KOPT-K1 (cell line): ENCODE data around the gene INSC.

ENCODE experiments used
- H3K27ac ChIP-seq: fragments of 200-600 bp; sonication (generic); 2 replicates; pipeline ENCODE4 v1.5.1; 2016; ENCODE audit warnings: antibody characterized with exemption, mild to moderate bottlenecking, low read depth, low read length; ENCODE audit not compliant: poor library complexity, severe bottlenecking
- H3K36me3 ChIP-seq: fragments of 200-600 bp; sonication (generic); 2 replicates; pipeline ENCODE4 v1.5.1; 2017; ENCODE audit warnings: antibody characterized with exemption, mild to moderate bottlenecking, low read length, moderate library complexity; ENCODE audit not compliant: insufficient read depth
- H3K9me3 ChIP-seq: fragments of 200-600 bp; sonication (generic); 2 replicates; pipeline ENCODE4 v1.5.1; 2017; ENCODE audit warnings: antibody characterized with exemption, low read length, mild to moderate bottlenecking; ENCODE audit not compliant: insufficient read depth, poor library complexity, severe bottlenecking

Gene INSC

GRCh38 chr11:15200696-15201095 lies 86.0 kb downstream of the INSC start:
- no peaks in the 10 kb centered on the region for H3K9me3 ChIP-seq
- no peak overlapping the region for H3K27ac ChIP-seq
- no peaks in the 10 kb centered on the region for H3K36me3 ChIP-seq

- H3K27ac ChIP-seq, result no peak overlapping the region
- H3K36me3 ChIP-seq, result no peaks in the 10 kb centered on the region
- no peaks in the 10 kb centered on the region for H3K9me3 ChIP-seq
These were observed 86.9 kb downstream of the INSC start for GRCh38 chr11:15201586-15201985.

- Histone ChIP-seq H3K36me3 (no peaks in the 10 kb centered on the region), H3K9me3 (no peaks in the 10 kb centered on the region), H3K27ac (no peak overlapping the region)
These were observed 87.9 kb downstream of the INSC start for GRCh38 chr11:15202626-15203025.

DNA sequence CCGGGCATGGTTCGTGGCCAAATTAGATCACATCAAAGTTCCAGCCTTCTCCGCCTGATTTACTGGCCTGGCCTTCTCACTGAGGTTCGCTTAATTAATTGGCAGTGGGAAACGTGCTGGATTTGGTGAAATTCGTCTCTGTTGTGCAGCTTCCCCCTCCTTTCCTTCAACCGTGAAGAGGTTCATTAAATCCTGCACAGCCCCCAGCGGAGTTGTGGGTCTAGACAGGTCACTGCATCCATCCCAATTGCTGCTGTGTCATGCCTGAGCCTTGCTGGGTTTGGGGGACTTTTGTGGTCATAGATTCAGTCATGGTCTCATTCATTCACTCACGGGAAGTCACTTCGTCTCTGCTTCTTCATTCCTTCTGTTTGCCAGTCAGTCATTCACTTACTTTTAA lies 90.0 kb downstream of the INSC start:
- Histone ChIP-seq H3K27ac (no peak overlapping the region), H3K9me3 (no peaks in the 10 kb centered on the region), H3K36me3 (no peaks in the 10 kb centered on the region)

DNA sequence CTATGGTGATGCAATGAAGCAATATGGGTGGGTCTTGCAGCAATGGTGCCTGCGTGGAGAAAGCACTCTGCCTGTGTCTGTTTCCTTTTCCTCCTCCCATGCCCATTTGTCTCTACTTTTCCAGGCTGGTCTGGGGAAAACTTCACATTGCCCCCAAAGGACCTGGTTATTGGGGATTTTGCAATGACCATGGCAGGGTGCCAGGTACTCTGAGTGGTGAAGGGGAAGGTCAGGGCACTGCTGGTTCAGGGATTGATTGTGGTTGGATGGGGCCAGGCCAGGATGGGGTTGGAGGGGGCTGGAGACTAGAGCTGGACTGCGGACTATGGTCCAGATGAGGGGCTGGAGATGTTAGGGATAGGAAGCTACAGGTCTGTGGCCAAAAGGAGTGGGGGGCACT lies 92.1 kb downstream of the INSC start:
- no peaks in the 10 kb centered on the region for H3K9me3 ChIP-seq
- no peaks in the 10 kb centered on the region for H3K36me3 ChIP-seq
- H3K27ac ChIP-seq, result no peak overlapping the region

GRCh38 chr11:15208378-15209222 lies 93.9 kb downstream of the INSC start:
- Histone ChIP-seq H3K36me3 (no peaks in the 10 kb centered on the region), H3K27ac (no peak overlapping the region), H3K9me3 (no peaks in the 10 kb centered on the region)

GRCh38 chr11:15212876-15213275 lies 98.2 kb downstream of the INSC start:
- H3K36me3 ChIP-seq, result no peaks in the 10 kb centered on the region
- no peaks in the 10 kb centered on the region for H3K9me3 ChIP-seq
- H3K27ac ChIP-seq, result no peak overlapping the region

DNA sequence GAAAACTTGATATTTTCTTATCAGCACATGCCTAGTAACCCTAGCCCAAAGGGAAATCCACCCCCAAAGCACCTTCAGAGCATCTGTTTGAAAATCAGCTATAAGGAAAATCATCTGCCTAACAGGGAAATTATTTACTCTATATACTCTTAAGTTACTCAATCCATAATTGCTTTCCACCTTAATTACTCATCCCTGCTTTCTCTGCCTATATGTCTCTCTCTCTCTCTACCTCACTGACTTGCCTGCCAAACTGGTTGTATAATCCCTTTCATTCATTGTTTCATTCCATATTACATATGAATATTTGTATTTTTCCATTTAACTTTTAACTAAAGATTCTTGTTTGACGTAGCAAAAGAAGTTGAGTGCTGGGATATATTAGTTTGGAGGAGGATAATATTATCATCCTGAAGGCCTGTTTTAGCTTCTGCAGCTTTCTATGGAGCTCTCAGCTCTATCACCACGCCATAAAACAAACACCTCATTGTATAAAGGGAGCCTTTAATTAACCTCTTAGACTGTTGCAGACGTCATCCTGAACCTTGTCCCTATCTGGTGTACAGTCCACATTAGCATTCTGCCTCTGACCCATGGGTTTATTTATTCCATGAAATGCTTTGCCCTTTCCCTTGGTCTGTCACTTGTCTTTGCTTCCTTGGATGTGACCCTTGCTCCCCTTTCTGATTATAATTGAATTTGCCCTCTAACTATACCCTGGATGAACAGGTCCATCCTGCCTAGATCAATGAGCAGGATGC lies 98.9 kb downstream of the INSC start:
- no peaks in the 10 kb centered on the region for H3K9me3 ChIP-seq
- H3K36me3 ChIP-seq, result no peaks in the 10 kb centered on the region
- no peak overlapping the region for H3K27ac ChIP-seq

DNA sequence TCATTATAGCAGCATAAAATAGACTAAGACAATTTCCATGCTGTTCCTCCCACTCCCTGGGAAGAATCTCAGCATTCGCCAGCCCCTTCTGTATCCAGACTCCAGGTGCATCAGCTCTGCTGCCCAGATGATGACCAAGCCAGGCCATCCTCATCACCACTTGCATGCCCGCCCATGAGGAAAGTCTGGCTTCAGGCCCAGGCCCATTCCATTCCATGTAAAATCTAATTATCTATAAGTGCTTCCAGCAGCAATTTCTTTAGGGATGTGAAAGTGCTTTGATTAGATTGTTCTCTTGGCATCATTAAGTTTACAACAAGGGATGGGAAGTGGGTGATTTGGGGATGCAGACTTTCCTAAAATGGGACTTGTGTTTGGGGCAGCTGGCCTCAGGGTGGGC lies 100.3 kb downstream of the INSC start:
- Histone ChIP-seq H3K9me3 (no peaks in the 10 kb centered on the region), H3K27ac (no peak overlapping the region), H3K36me3 (no peaks in the 10 kb centered on the region)

GRCh38 chr11:15216678-15217077 lies 102.0 kb downstream of the INSC start:
- Histone ChIP-seq H3K9me3 (no peaks in the 10 kb centered on the region), H3K36me3 (no peaks in the 10 kb centered on the region), H3K27ac (no peak overlapping the region)

DNA sequence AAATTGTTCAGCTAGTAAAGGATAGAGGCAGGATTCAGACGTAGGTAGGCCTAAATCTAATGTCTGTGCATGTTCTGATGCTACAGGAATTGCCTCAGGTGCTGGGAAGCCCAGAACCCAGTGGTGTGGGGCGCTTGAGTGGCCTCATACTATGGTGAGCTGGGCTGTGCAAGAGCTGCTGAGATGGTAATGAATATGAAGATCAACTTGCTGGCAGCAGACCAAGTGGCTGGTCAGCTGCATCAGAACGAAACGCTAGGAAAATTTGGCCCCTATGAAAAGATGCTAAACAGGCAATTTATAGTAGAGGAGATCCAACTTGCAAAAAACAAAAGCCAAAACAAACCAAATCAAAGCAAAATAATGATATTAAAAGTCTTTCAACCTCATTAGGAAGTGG lies 102.7 kb downstream of the INSC start:
- H3K36me3 ChIP-seq, result no peaks in the 10 kb centered on the region
- no peaks in the 10 kb centered on the region for H3K9me3 ChIP-seq
- no peak overlapping the region for H3K27ac ChIP-seq

DNA sequence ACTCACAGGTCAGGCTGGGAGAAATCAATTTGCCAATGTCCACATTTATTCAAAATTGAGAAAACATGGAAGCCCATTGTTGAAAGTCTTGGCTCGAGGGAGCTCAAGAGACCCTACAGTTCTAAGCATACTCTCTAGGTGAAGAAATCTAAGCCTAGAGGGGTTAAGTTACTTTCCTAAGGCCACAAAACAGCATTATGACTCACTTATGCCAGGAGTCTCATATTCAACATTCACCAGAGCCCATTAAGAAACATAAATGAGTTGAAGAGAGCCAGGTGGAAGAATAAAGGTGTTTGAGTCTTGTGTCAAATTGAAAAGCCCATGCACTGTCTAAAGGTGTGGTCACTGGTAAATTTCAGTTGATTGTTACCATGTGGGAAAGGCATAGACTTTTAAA lies 108.1 kb downstream of the INSC start:
- H3K36me3 ChIP-seq, result no peaks in the 10 kb centered on the region
- no peak overlapping the region for H3K27ac ChIP-seq
- H3K9me3 ChIP-seq, result no peaks in the 10 kb centered on the region

DNA sequence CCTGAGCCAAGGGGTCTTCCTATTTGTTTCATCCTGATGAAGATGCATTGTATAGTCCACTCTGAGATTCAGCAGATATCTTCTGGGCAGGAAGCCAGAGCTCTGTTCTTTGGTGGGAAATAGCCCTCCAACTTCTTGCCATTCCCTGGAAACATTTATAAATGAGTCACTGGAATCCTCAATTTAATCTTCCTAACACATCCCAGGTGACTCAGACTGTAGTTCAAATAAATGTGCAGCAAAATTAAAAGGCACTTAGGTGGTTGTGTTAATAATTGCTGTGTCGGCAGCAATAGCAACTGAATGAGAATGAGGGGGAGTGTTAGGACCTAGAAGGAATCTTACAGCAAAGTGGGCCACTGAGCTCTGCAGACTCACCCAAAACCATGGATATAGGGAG lies 108.6 kb downstream of the INSC start:
- no peaks in the 10 kb centered on the region for H3K9me3 ChIP-seq
- H3K36me3 ChIP-seq, result no peaks in the 10 kb centered on the region
- no peak overlapping the region for H3K27ac ChIP-seq

- Histone ChIP-seq H3K9me3 (no peaks in the 10 kb centered on the region), H3K27ac (no peak overlapping the region), H3K36me3 (no peaks in the 10 kb centered on the region)
These were observed 109.7 kb downstream of the INSC start for GRCh38 chr11:15224466-15224865.

DNA sequence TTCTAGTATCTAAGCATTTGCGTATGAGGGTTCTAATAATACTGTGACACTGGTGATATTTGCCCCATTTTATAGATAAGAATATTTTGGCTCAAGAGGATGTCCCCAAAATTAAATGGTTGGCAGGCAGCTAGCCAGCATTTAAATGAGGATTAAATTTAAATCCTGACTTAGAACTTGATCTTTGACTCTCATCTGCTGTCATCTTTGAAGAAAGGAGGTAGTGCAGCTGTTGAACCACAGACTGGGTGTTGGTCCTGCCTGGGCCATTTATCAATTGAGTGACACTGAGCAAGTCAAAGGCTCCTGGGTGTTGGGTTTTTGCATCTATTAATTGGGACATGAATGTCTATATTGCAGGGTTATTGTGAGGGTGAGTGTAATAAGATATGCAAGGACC lies 112.3 kb downstream of the INSC start:
- no peak overlapping the region for H3K27ac ChIP-seq
- no peaks in the 10 kb centered on the region for H3K9me3 ChIP-seq
- H3K36me3 ChIP-seq, result no peaks in the 10 kb centered on the region
